Measurements from ENCODE around the gene TNFRSF9.

The TNFRSF9 gene

GRCh38 chr1:7983086-7983778, 42.6 kb upstream of the TNFRSF9 start:
- TF ChIP-seq CTCF (IDR thresholded peaks at IDR 0.05; ENCODE audit: low read depth, low read length) = no peak
- H3K4me3 ChIP-seq (ENCODE audit: low read depth, low read length) = no peak overlapping the region

GRCh38 chr1:7980984-7981383, 40.3 kb upstream of the TNFRSF9 start:
- TF ChIP-seq CTCF (IDR thresholded peaks at IDR 0.05; ENCODE audit: low read depth, low read length) = no peak
- no peak overlapping the region for H3K4me3 ChIP-seq (ENCODE audit: low read depth, low read length)

- peak; percentile 77 for TF ChIP-seq CTCF (IDR thresholded peaks at IDR 0.05; ENCODE audit: low read depth, low read length)
- no peak overlapping the region for H3K4me3 ChIP-seq (ENCODE audit: low read depth, low read length)
Observed at GRCh38 chr1:7975212-7975865, 34.7 kb upstream of the TNFRSF9 start.

GRCh38 chr1:7973086-7973485, 32.4 kb upstream of the TNFRSF9 start:
- H3K4me3 ChIP-seq (ENCODE audit: low read depth, low read length) = no peak overlapping the region
- TF ChIP-seq CTCF (IDR thresholded peaks at IDR 0.05; ENCODE audit: low read depth, low read length) = no peak

GRCh38 chr1:7972285-7972684, 31.6 kb upstream of the TNFRSF9 start:
- TF ChIP-seq CTCF (IDR thresholded peaks at IDR 0.05; ENCODE audit: low read depth, low read length) = no peak
- H3K4me3 ChIP-seq (ENCODE audit: low read depth, low read length) = no peak overlapping the region

- no peak overlapping the region for H3K4me3 ChIP-seq (ENCODE audit: low read depth, low read length)
- no peak for TF ChIP-seq CTCF (IDR thresholded peaks at IDR 0.05; ENCODE audit: low read depth, low read length)
Observed at GRCh38 chr1:7971024-7971423, 30.4 kb upstream of the TNFRSF9 start.

- TF ChIP-seq CTCF (IDR thresholded peaks at IDR 0.05; ENCODE audit: low read depth, low read length) = no peak
- no peak overlapping the region for H3K4me3 ChIP-seq (ENCODE audit: low read depth, low read length)
Observed at GRCh38 chr1:7970246-7970645, 29.6 kb upstream of the TNFRSF9 start.

Data from WI38 (cell line).